OCI-LY1 (cell line): Measurements from ENCODE around the gene NKAIN2.

Experiments used
- CTCF ChIP-seq: fragments of 200-600 bp; sonication (generic), shearing (Covaris generic); IDR thresholded peaks from 2 replicates; pipeline ENCODE4 v1.5.1; 2017; ENCODE audit warnings: mild to moderate bottlenecking, antibody characterized with exemption, low read length, moderate library complexity, mixed read lengths
- EZH2 ChIP-seq: fragments of 200-600 bp; sonication (generic), shearing (Covaris generic); IDR thresholded peaks from 2 replicates; pipeline ENCODE4 v1.8.0; 2017; ENCODE audit warnings: borderline replicate concordance, mixed run types, mild to moderate bottlenecking, antibody characterized with exemption, low read length, moderate library complexity, mixed read lengths

- no peak for TF ChIP-seq CTCF
- no peak for TF ChIP-seq EZH2
Measured at GRCh38 chr6:124796464-124796970, 992.9 kb downstream of the NKAIN2 start.
